CD4-positive, alpha-beta T cell (primary cell): ENCODE measurements around the gene MCCC1. TPM values are rescaled to one million over a fixed set of nuclear protein-coding genes. Genes with fewer than 3 reads are reported as not detected.

Experiments
- ATAC-seq: fragments of 200-7000 bp; cut with Tn5 transposase; one replicate; pipeline ENCODE4 v1.10.0; 2022; ENCODE audit warnings: mild to moderate bottlenecking; ENCODE audit not compliant: poor library complexity
- CTCF ChIA-PET: fragments of 350-600 bp; sonication (Branson Sonifier 250); formaldehyde crosslinking; loops from one replicate; lab custom pipeline; 2021; ENCODE audit warnings: antibody characterized with exemption, inconsistent platforms; lab: Charles Lee
- POLR2A ChIA-PET: fragments of 350-600 bp; sonication (Branson Sonifier 250); formaldehyde crosslinking; loops from one replicate; lab custom pipeline; 2021; ENCODE audit warnings: antibody characterized with exemption, inconsistent platforms; lab: Charles Lee
- DNase-seq, 14 experiments: peaks; one replicate each; pipeline ENCODE4 v3.0.0-alpha.2; 2013 to 2020; ENCODE audit warnings: mixed read lengths in 2 of 14
- H3K27ac ChIP-seq, 2 donors: one replicate each; pipeline versions ENCODE4 v1.5.1 to v1.7.0; 2013; ENCODE audit warnings: low read length in 2 of 2, low read depth in 1 of 2, mild to moderate bottlenecking in 1 of 2
- H3K27me3 ChIP-seq, 2 experiments: 1 replicate in 1 of 2; 2 replicates in 1 of 2; pipeline versions ENCODE4 v1.6.1 to v1.7.0; 2013; ENCODE audit warnings: low read length in 2 of 2, control low read depth in 1 of 2, mild to moderate bottlenecking in 1 of 2, moderate library complexity in 1 of 2; ENCODE audit not compliant: insufficient read depth in 2 of 2, control insufficient read depth in 1 of 2
- H3K36me3 ChIP-seq: one replicate; pipeline ENCODE4 v1.6.1; 2013; ENCODE audit warnings: low read length, control low read depth; ENCODE audit not compliant: insufficient read depth
- H3K4me1 ChIP-seq: one replicate; pipeline ENCODE4 v1.6.1; 2013; ENCODE audit warnings: low read length, control low read depth; ENCODE audit not compliant: insufficient read depth
- H3K4me3 ChIP-seq: one replicate; pipeline ENCODE4 v1.5.1; 2013; ENCODE audit warnings: mild to moderate bottlenecking, low read length, moderate library complexity
- H3K9me3 ChIP-seq, 2 experiments: 1 replicate in 1 of 2; 2 replicates in 1 of 2; pipeline versions ENCODE4 v1.6.1 to v1.7.0; 2013; ENCODE audit warnings: low read length in 2 of 2, mild to moderate bottlenecking in 2 of 2, control low read depth in 1 of 2, moderate library complexity in 1 of 2; ENCODE audit not compliant: control insufficient read depth in 1 of 2, insufficient read depth in 1 of 2
- H3K27ac Mint-ChIP-seq: one replicate; pipeline ENCODE4 v1.8.0; 2020; ENCODE audit warnings: mixed read lengths
- H3K27me3 Mint-ChIP-seq: one replicate; pipeline ENCODE4 v1.8.0; 2021; ENCODE audit warnings: mixed read lengths
- H3K36me3 Mint-ChIP-seq: one replicate; pipeline ENCODE4 v1.8.0; 2021; ENCODE audit warnings: low read depth, mixed read lengths
- H3K4me1 Mint-ChIP-seq: one replicate; pipeline ENCODE4 v1.8.0; 2021; ENCODE audit warnings: low read depth, mixed read lengths
- H3K4me3 Mint-ChIP-seq: one replicate; pipeline ENCODE4 v1.8.0; 2020; ENCODE audit warnings: mild to moderate bottlenecking, mixed read lengths
- H3K9me3 Mint-ChIP-seq: one replicate; pipeline ENCODE4 v1.8.0; 2020; ENCODE audit warnings: mixed read lengths
- CTCF ChIP-seq: fragments of 200-600 bp; IDR thresholded peaks from one replicate; pipeline ENCODE4 v1.8.0; 2022; ENCODE audit warnings: antibody characterized with exemption, mild to moderate bottlenecking
- intact Hi-C, 2 experiments: fragments of 100-400 bp; cut with DNase I in 1 of 2; cut with micrococcal nuclease in 1 of 2; formaldehyde crosslinking; loops; one replicate each; pipeline versions ENCODE4 v1.15.1 to v1.9.0; 2023 to 2025; cut with DNase I, micrococcal nuclease
- total RNA-seq, 174 experiments: library from RNA in 2 of 174; stranded (reverse) in 2 of 174; gene quantifications; one replicate each; pipeline ENCODE4 v1.2.3 and lab custom pipeline; 2021 to 2026

The MCCC1 gene
- total RNA-seq, 2 experiments from 2014 or later, result 16.4 to 16.7 TPM

- ChIA-PET CTCF (no interaction called here), POLR2A (no interaction called here)
- no peaks in the 10 kb centered on the region for H3K9me3 Mint-ChIP-seq
- H3K27ac Mint-ChIP-seq, result no peak overlapping the region
- no peak overlapping the region for H3K4me3 ChIP-seq
- no peak overlapping the region for H3K27ac ChIP-seq
- no peak overlapping the region for H3K4me3 Mint-ChIP-seq
- H3K36me3 Mint-ChIP-seq, result peaks cover 61% of the 10 kb centered on the region
- DNase-seq (no peak), ATAC-seq (no peak)
- H3K27me3 Mint-ChIP-seq, result no peaks in the 10 kb centered on the region
- no peak for TF ChIP-seq CTCF
- intact Hi-C loops, result no loop called here
- H3K27me3 ChIP-seq, result no peaks in the 10 kb centered on the region
- H3K9me3 ChIP-seq, result no peaks in the 10 kb centered on the region
- H3K4me1 Mint-ChIP-seq, result no peaks in the 10 kb centered on the region
- peaks cover 25% of the 10 kb centered on the region for H3K36me3 ChIP-seq
- no peaks in the 10 kb centered on the region for H3K4me1 ChIP-seq
Measured at GRCh38 chr3:183015185-183015584, 84.1 kb downstream of the MCCC1 start.

GRCh38 chr3:183013856-183014255, 85.4 kb downstream of the MCCC1 start:
- Histone ChIP-seq H3K27ac (no peak overlapping the region), H3K36me3 (peaks cover 15% of the 10 kb centered on the region), H3K9me3 (no peaks in the 10 kb centered on the region), H3K27me3 (no peaks in the 10 kb centered on the region), H3K4me3 (no peak overlapping the region), H3K4me1 (no peaks in the 10 kb centered on the region)
- no peak overlapping the region for H3K4me3 Mint-ChIP-seq
- DNase-seq (no peak), ATAC-seq (no peak)
- TF ChIP-seq CTCF, result no peak
- peaks cover 48% of the 10 kb centered on the region for H3K36me3 Mint-ChIP-seq
- no peak overlapping the region for H3K27ac Mint-ChIP-seq
- intact Hi-C loops, result no loop called here
- no peaks in the 10 kb centered on the region for H3K27me3 Mint-ChIP-seq
- H3K4me1 Mint-ChIP-seq, result no peaks in the 10 kb centered on the region
- POLR2A ChIA-PET, result no interaction called here
- no peaks in the 10 kb centered on the region for H3K9me3 Mint-ChIP-seq
- CTCF ChIA-PET, result no interaction called here

- Mint-ChIP-seq H3K27ac (no peak overlapping the region), H3K4me3 (no peak overlapping the region), H3K9me3 (no peaks in the 10 kb centered on the region), H3K27me3 (no peaks in the 10 kb centered on the region), H3K36me3 (peaks cover 41% of the 10 kb centered on the region), H3K4me1 (no peaks in the 10 kb centered on the region)
- no peaks in the 10 kb centered on the region for H3K9me3 ChIP-seq
- H3K36me3 ChIP-seq, result peaks cover 9% of the 10 kb centered on the region
- no peak overlapping the region for H3K27ac ChIP-seq
- H3K27me3 ChIP-seq, result no peaks in the 10 kb centered on the region
- no peak for ATAC-seq
- no peak overlapping the region for H3K4me3 ChIP-seq
- ChIA-PET CTCF (no interaction called here), POLR2A (no interaction called here)
- DNase-seq, result no peak
- no peak for TF ChIP-seq CTCF
- intact Hi-C loops, result no loop called here
- no peaks in the 10 kb centered on the region for H3K4me1 ChIP-seq
Measured at GRCh38 chr3:183013074-183013473, 86.2 kb downstream of the MCCC1 start.
